Esophagus muscularis mucosa (tissue), 4 donors: ENCODE data around the gene LRRFIP2.

Experiments used
- EP300 ChIP-seq: sonication (generic); formaldehyde crosslinking; IDR thresholded peaks from one replicate; pipeline ENCODE4 v1.6.1; 2017; ENCODE audit warnings: antibody characterized with exemption
- POLR2A ChIP-seq: fragments of 450-650 bp; IDR thresholded peaks from one replicate; pipeline ENCODE4 v1.6.1; 2017; ENCODE audit warnings: antibody characterized with exemption, moderate library complexity, mild to moderate bottlenecking, low read depth
- POLR2AphosphoS5 ChIP-seq, 2 donors: sonication (generic); formaldehyde crosslinking; IDR thresholded peaks; one replicate each; pipeline ENCODE4 v1.6.1; 2017; ENCODE audit warnings: antibody characterized with exemption in 2 of 2
- TF ChIP-seq, protein P1 (sequence below), 3 experiments: fragments of 200-600 bp in 2 of 3; fragments of 450-650 bp in 1 of 3; sonication (generic) in 2 of 3; IDR thresholded peaks; one replicate each; pipeline ENCODE4 v1.5.1; 2017 to 2019; ENCODE audit warnings: antibody characterized with exemption in 3 of 3, mild to moderate bottlenecking in 2 of 3, moderate library complexity in 1 of 3

DNA sequence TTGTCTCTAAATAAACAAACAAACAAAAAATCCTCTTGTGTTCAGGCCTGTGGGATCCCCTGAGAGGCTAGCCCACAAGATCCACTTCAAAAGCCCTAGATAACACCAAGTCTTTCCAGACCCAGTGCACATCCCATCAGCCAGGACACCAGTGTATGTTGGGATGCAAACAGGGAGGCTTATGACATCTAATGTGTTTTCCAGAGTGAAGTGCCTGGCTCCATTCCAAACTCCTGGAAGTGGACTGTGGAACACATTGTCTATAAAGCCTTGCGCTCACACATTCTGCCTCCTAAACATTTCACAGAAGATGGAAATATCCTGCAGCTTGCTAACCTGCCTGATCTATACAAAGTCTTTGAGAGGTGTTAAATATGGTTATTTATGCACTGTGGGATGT is 124.1 kb downstream of the LRRFIP2 start:
- TF ChIP-seq, protein P1, sequence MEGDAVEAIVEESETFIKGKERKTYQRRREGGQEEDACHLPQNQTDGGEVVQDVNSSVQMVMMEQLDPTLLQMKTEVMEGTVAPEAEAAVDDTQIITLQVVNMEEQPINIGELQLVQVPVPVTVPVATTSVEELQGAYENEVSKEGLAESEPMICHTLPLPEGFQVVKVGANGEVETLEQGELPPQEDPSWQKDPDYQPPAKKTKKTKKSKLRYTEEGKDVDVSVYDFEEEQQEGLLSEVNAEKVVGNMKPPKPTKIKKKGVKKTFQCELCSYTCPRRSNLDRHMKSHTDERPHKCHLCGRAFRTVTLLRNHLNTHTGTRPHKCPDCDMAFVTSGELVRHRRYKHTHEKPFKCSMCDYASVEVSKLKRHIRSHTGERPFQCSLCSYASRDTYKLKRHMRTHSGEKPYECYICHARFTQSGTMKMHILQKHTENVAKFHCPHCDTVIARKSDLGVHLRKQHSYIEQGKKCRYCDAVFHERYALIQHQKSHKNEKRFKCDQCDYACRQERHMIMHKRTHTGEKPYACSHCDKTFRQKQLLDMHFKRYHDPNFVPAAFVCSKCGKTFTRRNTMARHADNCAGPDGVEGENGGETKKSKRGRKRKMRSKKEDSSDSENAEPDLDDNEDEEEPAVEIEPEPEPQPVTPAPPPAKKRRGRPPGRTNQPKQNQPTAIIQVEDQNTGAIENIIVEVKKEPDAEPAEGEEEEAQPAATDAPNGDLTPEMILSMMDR (IDR thresholded peaks at IDR 0.05): no peak
- no peak for TF ChIP-seq EP300
- TF ChIP-seq POLR2AphosphoS5 (IDR thresholded peaks at IDR 0.05): no peak
- no peak for TF ChIP-seq POLR2A
